NCI-H2196 treated with DMSO at 0.1 percent for 48 hours (cell line): ENCODE data around the gene ABCB4.

ENCODE experiments used
- DNase-seq: peaks from one replicate; lab custom pipeline; 2025; ENCODE audit not compliant: unreplicated experiment; lab: John Stamatoyannopoulos, UW

Gene ABCB4

DNA sequence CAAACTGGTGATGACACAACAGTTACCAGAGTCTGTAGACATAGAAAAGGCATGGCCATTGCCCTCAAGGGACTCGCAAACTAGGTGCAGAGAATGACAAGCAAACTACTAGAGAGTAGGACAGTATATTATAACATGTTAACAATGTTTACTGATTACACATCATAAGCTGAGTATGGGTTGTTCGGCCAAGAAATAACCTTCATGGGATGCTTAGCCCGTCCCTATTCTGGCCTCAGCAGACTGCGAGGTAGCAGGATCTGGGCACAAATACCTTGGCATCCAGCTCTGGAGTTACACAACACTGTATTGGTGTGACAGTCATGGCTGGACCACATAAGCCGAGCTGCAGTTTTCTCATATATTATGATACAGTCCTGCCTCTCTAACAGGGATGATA, 51.4 kb downstream of the ABCB4 start:
- no peak for DNase-seq

DNA sequence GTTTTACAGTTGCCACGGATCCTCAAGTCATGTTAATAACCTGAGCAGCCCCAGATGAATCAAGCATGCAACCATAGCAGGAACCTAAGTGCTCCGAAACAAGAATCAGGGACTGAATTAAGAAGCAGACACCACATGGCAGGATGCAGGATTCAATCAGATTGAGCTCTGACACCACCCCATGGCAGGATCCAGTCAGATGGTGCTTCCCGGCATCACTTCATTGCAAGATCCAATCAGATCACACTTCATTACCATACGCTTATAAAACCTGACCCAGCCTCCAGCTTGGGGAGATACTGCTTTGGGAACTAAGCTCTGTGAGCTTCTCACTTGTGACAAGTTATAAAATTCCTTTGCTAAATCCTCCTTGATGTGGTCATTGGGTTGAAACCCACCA, 55.3 kb downstream of the ABCB4 start:
- DNase-seq, result no peak

DNA sequence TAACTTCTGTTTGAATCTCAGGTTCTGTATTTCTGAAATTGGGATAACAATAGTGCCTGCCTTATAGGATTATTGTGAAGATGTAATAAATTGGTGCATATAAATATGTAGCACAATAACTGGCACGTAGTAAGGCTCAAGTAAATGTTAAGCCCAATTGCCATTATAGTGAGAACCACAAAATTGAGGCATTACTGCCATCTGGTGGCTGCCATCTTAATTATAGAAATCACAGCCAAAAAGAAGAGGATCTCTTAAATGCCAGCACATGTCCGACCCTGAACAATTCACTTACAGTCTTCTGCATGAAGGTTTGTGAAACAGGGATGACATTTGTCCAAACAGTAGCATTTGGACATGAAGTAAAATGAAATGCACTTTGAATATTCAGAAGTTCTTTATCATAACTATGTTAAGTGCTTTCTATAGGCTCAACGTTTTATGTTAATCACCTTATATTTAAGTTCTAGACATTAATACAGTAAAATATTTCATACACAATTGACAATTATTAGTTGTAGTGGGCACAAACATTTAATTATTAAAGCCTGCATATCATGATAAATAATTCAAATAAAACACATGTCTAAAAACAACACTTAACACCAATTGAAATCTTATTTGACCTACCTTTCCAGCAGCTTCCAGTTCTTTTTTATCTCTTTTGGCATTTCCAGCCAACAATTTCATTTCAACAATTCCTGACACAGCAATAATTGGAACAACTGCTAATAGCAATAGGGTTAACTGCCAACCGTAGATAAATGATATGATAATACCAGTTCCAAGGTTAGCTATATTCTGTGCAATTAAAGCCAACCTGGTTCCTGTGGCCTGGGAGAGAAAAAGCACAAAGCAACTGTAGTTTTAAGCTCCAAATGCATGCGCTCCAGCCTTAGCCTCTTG, 58.5 kb downstream of the ABCB4 start:
- peak; percentile 14 for DNase-seq

DNA sequence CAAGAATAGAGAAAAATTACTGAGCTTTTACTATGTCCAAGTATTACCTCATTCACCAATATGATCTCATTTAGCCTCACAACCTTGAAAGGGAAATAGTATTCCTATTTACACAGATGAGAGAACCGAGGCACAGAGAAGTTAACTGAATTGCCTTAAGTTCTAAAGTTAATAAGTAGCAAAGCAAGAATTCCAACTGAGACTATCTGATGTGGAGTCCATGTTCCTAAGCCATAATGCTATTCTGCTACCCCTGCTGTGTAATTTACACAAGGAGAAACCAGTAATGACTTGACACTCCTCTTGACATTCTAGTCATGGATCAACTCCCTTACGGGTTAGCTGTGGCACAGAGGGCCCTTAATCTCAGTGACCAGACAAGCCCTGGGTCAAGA, 60.7 kb downstream of the ABCB4 start:
- DNase-seq, result no peak

DNA sequence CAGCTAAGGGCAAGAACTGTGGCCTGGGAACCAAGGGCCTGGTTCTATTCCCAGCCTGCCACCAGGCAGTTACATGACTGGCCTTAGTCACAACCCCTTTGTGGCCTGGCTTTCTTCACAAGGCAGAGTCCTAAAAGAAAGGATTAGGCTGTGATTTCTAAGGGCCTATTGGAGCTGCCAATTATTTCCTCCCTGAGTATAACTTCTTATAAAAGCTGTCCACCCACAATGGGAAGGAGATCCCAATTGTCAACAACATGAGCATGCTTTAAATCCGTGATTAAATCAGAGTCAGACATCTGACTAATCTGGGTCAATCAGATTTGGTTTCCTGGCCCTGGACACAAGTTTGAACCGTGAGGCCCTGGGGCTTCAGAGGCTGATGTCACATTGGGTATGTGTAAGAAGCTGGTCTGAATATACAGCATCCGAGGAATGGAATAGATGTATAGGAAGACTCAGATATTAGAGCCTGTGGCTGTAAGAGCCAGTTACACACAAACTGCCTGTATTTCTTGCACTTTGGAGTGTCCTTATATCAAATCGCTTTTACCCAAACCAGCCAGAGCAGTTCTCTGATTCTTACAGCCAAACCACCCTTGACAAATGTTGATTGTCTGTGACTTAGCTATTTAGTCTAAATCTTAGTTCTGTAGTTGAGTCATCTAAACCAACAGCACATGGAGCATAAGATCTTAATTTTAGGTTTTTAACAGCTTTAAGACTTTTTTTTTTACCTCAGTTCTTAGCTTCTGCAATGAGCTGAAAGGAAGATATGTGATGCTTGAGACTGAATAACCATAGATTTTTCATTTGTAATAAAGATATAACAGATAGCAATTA, 61.3 kb downstream of the ABCB4 start:
- no peak for DNase-seq

DNA sequence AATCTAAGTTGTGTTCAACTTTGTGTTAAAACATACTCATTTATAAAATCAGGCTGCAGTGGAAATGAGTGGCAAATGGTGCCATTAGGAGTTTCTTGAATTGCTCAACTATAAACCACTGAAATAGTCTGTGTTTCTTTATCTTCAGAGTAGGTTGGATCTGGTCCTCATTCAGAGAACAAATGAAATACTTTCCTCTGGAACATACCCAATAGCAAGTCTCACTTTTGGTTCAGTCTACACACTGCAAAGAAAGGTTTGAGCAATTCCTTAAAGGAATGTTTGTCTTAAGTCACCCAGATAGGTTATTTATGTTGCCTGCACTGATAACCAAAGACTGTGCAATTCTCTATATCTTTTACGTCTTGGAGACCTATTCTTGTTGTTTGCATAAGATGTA, 62.5 kb downstream of the ABCB4 start:
- DNase-seq, result no peak

DNA sequence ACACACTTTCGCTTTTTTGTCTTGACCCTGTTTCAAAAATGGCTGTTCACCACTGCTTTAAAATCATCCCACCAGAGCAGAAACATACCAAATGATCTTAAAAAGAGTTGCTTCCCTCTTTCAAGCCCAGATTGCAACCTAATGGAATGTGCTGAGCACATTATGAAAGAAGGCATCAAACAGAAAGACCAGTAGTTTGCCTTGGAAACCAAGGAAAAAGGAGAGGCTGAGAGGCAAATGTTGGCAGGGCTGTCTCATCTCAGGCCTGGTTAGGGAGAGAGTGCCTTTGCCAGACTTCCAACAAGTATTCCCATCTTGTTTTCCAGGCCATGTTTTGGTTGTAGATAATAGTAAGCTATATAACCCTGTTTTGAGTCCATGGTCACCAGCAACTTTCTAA, 64.3 kb downstream of the ABCB4 start:
- DNase-seq, result no peak

DNA sequence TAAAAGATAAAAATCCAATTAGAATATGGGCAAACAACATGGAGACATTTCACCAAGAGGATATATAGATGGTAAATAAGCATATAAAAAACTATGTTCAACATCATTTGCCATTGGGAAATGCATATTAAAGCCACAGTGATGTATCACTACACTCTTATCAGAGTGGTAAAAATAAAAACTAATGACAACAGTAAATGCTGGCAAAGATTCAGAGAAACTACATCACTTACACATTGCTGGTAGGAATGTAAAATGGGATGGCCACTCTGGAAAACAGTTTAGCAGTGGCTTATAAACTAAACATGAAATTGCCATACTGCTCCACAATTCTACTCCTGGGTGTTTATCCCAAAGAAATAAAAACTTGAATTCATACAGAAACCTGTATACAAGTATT, 70.8 kb downstream of the ABCB4 start:
- no peak for DNase-seq

DNA sequence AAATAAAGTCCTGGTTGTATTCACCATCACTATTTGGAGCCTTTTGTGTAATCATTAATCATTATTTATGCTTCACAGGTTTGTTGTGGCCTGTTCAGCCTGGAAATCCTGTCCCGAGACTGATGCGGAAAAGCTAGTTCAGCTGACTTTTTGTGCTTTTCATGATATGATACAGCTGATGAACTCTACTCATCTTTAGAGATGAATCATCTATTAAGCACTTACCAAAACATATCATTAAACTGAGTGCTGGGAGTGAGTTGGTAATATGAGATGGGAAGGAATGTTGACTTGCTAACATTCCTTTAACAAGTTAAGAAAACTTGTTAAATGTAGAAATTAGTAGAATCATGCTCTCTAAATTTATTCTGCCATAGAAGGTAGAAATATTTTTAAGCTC, 77.0 kb downstream of the ABCB4 start:
- DNase-seq, result no peak

DNA sequence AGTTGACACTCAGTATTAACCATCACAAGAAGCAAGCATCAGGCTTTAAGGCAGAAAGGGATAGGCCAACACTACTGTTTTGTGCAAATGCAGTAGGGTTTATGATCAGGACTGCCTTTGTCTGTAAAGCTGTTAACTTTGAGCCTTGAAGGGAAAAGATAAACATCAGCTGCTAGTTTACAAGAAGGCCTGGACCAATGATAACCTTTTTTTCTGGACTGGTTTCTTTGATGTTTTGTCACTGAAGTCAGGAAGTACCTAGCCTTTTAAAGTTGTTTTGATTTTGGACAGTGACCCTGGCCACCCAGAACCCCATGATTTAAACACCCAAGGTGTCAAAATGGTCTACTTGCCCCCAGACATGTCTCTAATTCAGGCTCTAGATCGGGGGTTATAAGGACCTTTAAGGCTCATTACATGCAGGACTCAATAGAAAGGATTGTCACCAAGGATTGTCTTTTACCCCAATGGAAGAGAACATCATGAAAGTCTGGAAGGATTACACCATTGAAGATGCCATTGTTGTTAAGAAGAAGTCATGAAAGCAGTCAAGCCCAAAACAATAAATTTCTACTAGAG, 79.9 kb downstream of the ABCB4 start:
- no peak for DNase-seq

DNA sequence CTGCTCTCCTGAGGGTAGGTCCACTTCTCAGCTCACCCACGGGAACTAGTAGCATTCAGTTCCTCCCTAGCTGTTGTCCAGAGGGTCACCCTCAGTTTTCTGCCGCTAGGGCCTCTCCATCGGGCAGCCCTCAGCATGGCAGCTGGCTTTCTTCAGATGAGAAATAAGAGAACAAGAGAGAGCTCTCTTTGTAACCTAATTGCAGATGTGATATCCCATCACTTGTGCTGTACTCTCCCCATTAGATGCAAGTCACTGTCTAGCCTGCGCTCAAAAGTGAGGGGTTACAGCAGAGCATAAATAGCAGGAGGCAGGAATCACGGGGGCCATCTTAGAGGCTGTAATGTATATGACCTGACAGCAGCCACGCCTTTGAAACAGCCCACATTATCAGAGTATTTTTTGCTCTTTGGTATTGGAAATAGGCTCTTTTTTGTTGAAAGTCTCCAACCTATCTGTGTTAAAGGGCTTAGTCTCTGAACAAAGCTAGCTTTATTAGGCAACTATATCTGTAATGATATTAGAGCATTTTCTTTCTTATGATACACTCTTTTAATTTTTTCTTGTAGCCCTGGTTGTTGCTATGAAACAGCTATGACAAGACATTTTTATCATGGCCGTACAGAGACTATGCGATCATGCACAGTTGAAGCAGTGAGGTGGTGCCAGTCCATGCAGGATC, 84.3 kb downstream of the ABCB4 start:
- no peak for DNase-seq

DNA sequence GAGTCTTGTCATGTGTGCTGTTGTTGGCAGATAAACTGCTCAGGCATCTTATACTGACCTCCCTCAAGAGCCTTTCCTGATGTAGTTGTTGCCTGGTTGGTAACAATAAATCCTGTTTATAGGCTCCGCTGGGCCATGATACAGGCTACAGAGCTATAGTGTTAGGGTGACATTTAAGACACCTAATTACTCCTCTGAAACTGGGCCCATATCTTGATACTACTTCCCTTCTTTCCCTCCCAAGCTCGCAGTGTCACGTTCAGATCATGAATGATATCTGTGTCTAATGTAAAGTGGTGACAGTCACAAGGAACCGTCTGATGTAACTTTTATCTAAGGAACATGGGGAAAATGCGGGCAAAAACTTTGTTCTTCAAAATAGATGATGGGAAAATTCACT, 94.6 kb downstream of the ABCB4 start:
- DNase-seq, result no peak

DNA sequence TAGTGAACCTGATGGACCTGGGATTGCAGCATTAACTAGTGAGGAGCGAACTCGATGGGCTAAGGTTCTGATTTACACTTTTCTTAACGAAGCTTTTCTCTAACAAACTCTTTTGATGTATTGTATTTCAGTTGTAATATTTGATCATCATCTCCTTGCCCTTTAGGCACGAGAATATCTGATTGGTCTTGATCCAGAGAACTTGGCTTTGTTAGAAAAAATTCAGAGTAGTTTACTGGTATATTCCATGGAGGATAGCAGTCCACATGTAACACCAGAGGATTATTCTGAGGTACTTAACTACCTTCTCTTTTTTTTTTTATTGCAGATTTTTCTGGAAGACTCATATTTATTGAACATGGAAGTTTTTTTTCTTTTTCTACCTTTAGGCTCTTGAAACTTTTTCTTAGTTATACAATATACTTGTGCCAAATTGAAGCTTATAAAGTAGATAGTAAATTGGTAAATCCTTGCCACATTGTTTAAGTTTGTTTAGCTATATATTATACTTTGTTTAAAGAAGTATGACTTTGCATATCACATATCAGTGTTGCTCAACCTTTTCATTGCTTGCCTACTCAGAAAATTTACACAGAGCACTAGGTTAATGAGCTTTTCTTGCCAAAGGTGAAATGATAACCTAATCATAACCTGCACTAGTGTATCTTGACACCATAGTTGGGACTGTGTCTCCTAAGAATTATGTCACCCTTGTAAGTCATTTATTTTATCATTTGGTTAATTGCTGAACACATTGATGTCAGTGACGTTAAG, 99.6 kb downstream of the ABCB4 start:
- DNase-seq, result peak; percentile 12

DNA sequence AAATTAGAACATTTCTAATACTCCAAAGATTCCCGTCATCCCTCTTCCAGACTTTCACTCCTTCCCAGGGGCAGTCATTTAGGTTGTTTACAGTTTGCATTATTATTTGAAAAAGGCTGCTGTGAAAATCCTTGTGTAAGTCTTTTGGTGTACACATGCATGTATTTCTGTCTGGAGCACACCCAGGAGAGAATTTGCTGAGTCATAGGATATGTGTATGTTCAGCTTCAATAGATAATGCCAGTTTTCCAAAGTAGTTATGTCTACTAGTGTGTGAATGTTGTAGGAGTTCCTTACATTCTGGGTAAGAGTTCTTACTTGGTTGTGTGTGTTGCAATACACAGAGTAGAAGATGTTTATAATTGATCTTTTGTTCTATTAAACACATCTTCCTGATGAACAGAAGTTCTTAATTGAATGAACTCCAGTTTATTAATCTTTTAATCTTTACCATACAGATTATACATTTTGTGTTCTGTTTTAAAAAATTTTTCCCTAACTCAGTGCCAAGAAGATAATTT, 104.8 kb downstream of the ABCB4 start:
- no peak for DNase-seq

DNA sequence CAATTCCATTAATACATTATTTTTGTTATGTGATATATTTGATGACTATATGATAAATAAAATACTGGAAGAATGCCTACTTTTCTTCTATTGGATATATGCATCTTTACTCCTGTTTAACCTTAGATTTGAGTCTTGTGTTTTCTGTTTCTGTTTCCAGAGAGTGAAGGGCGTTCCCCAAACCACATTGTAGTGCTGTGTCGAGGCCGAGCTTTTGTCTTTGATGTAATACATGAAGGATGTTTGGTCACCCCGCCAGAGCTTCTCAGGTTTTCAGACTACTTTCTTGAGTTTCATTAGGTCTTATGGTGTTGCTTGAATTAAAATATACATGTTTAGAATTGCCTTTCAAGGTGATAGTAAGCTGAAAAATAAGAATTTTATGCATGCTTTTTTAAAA, 106.3 kb downstream of the ABCB4 start:
- DNase-seq, result no peak

DNA sequence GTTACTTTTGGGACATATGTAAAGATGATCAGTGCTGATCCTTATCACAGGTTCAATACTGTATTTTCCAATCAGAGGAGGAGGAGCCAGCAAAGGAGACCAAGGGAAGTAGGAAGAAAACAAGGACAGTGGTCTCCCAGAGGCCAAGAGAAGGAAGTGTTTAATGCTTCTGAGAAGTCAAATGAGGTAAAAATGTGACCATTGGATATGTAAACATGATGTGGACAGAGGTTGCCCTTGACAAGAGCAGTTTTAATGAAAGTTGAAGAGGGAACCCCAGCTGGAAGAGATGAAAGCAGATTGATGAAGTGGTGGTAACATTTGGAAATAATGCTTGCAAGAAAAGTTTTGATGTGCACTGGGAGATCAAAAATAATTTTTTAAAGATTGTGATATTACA, 111.2 kb downstream of the ABCB4 start:
- no peak for DNase-seq

DNA sequence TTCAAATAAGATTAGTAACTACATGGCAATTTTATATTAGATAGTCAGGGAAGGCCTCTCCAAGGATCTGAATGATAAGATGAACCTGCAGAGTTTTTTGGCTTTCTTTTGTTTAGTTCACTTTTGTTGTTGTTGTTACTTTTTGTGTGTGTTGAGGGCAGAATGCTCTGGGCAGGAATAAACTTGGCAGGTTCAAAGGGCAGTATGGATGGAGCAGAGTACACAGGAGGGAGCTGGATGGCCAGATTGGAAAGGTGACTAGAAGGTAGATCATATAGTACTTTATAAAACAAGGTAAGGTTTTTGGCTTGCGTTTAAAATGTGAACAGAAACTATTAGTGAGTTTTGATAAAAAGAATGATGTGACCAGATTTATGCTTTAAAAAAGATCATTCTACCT, 112.1 kb downstream of the ABCB4 start:
- DNase-seq, result no peak

DNA sequence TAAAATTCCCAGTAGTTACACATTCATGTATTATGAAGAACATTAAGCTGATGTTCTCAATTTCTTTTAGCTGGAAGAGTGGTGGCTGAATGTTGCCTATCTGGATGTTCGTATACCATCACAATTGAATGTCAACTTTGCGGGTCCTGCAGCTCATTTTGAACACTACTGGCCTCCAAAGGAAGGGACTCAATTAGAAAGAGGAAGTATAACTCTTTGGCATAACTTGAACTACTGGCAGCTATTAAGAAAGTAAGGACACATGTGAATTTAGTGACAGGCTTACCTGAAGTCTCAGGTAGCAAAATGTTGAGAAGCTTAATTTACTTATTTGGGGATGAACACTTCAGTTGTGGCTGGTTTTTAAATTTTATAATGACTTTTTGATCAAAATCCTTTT, 114.2 kb downstream of the ABCB4 start:
- no peak for DNase-seq

DNA sequence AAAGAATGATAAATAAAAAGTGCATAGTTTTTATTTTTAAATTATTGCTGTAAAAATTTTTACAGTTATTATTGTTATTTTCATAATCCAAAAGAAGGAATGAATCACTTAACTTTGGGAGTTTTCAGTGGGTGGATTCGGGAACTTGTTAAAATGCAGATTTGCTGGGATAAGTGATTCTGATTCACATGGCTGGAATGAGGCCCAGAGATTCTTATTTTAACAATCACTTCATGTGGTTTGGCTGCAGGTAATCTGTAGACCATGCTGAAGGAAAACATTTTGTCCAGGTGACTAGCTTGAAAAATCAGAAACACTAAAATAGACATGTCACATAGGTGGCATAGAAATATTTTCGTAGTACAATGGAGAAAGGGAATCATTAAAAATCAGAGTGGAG, 116.1 kb downstream of the ABCB4 start:
- no peak for DNase-seq

DNA sequence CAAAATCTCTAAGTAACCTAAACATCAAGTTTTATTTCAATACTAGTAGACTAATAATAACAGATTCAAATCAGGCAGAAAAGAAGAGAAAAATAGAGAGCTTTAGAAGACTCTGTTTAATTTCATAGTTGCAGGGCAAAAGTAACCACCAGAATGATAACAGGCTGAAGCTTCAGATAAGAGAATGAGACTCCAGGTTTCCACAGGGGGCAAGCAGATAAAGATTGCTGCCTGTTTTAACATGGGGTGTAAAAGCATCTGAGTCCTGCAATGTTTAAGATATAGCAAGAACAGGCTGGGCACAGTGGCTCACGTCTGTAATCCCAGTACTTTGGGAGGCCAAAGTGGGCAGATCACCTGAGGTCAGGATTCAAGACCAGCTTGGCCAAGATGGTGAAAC, 119.0 kb downstream of the ABCB4 start:
- DNase-seq, result no peak
